ENCODE results near the gene CHD2.

GRCh38 chr15:92884436-92885223 is 15.5 kb upstream of the CHD2 start:
- TF ChIP-seq CTCF (IDR thresholded peaks at IDR 0.05 in 4 of 5, conservative IDR thresholded peaks at IDR 0.05 in 1 of 5) (no peak), POLR2A (IDR thresholded peaks at IDR 0.05) (no peak)
